Upper lobe of left lung (tissue), 6 donors: ENCODE results near the gene CBL. TPM values are rescaled to one million over a fixed set of nuclear protein-coding genes. Genes with fewer than 3 reads are reported as not detected.

Experiments
- ATAC-seq, 2 donors: fragments of 200-7000 bp; cut with Tn5 transposase; one replicate each; pipeline ENCODE4 v1.9.1; 2022; ENCODE audit warnings: mild to moderate bottlenecking in 2 of 2, moderate library complexity in 2 of 2; ENCODE audit not compliant: low FRiP score in 2 of 2
- DNase-seq, 2 donors: peaks; one replicate each; pipeline ENCODE4 v3.0.0-alpha.2; 2019 to 2020
- H3K27ac ChIP-seq, 4 donors: fragments of 200-600 bp; sonication (generic); one replicate each; pipeline ENCODE4 v1.5.1; 2016 to 2019
- H3K27me3 ChIP-seq, 4 donors: fragments of 200-600 bp; sonication (generic); one replicate each; pipeline ENCODE4 v1.5.1; 2017 to 2019
- H3K36me3 ChIP-seq, 4 donors: fragments of 200-600 bp; sonication (generic); one replicate each; pipeline ENCODE4 v1.5.1; 2016 to 2019
- H3K4me1 ChIP-seq, 4 donors: fragments of 200-600 bp; sonication (generic); one replicate each; pipeline ENCODE4 v1.5.1; 2018 to 2019
- H3K4me3 ChIP-seq, 4 donors: fragments of 200-600 bp; sonication (generic); one replicate each; pipeline ENCODE4 v1.5.1; 2017 to 2019; ENCODE audit warnings: mild to moderate bottlenecking in 2 of 4, moderate library complexity in 1 of 4
- H3K9me3 ChIP-seq, 4 donors: fragments of 200-600 bp; sonication (generic); one replicate each; pipeline ENCODE4 v1.5.1; 2018 to 2019
- EP300 ChIP-seq, 4 donors: sonication (generic); formaldehyde crosslinking; IDR thresholded peaks; one replicate each; pipeline ENCODE4 v1.5.1; 2017; ENCODE audit warnings: antibody characterized with exemption in 4 of 4, control low read depth in 2 of 4
- POLR2A ChIP-seq, 4 donors: fragments of 450-650 bp; IDR thresholded peaks; one replicate each; pipeline ENCODE4 v1.5.1; 2016 to 2017; ENCODE audit warnings: antibody characterized with exemption in 4 of 4, mild to moderate bottlenecking in 2 of 4
- POLR2AphosphoS5 ChIP-seq, 2 donors: sonication (generic); formaldehyde crosslinking; IDR thresholded peaks; one replicate each; pipeline ENCODE4 v1.5.1; 2017; ENCODE audit warnings: antibody characterized with exemption in 2 of 2
- WGBS, 2 donors: methylation state at CpG; one replicate each; pipeline ENCODE4 v1.1.5; 2017 to 2018; 5-methylcytosine and 5-hydroxymethylcytosine counted together
- total RNA-seq, 6 donors: library from RNA; depleted of rRNA in 4 of 6; stranded (reverse); fragments of >200 nt in 4 of 6; gene quantifications; one replicate each; pipeline versions ENCODE4 v1.1.0 to v1.2.1, GENCODE V29; 2016 to 2021
- TF ChIP-seq, protein P1 (sequence below), 6 experiments: fragments of 450-650 bp in 4 of 6; fragments of 200-600 bp in 2 of 6; sonication (generic) in 2 of 6; IDR thresholded peaks; one replicate each; pipeline ENCODE4 v1.5.1; 2016 to 2019; ENCODE audit warnings: antibody characterized with exemption in 6 of 6
- donor health status: DM: no; HTN: no; CAD: no; lungs with moderate emphysema.
- donor health status: DM: no; HTN: yes; CAD: no; lungs with severe emphysema.

The CBL gene
- total RNA-seq, 6 donors from 2014 or later: 15.4 to 32.2 (median 18.9) TPM

DNA sequence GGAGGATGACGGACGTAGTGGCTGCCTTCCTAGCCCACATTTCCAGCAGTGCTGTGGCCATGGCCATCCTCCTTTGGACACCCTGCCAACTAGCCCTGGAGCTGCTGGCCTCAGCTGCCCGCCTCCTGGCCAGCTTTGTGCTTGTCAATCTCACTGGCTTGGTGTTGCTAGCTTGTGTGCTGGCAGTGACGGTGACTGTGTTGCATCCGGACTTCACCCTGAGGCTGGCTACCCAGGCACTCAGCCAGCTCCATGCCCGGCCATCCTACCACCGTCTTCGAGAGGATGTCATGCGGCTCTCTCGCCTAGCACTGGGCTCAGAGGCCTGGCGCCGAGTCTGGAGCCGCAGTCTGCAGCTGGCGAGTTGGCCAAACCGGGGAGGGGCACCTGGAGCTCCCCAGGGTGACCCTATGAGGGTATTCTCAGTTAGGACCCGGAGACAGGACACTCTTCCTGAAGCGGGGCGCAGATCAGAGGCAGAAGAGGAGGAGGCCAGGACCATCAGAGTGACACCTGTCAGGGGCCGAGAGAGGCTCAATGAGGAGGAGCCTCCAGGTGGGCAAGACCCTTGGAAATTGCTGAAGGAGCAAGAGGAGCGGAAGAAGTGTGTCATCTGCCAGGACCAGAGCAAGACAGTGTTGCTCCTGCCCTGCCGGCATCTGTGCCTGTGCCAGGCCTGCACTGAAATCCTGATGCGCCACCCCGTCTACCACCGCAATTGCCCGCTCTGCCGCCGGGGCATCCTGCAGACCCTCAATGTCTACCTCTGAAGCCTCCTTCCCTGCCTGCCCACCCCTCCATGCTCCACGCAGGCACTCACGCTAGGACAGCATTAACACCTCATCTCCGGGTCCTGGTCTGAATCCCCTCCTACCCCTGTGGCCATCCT lies 129.8 kb downstream of the CBL start:
- peak in 1 of 2 donors; percentile 62 for DNase-seq
- H3K9me3 ChIP-seq: no peaks in the 10 kb centered on the region
- TF ChIP-seq POLR2AphosphoS5 (IDR thresholded peaks at IDR 0.05) (no peak), POLR2A (IDR thresholded peaks at IDR 0.05) (no peak), EP300 (IDR thresholded peaks at IDR 0.05) (no peak)
- TF ChIP-seq, protein P1, sequence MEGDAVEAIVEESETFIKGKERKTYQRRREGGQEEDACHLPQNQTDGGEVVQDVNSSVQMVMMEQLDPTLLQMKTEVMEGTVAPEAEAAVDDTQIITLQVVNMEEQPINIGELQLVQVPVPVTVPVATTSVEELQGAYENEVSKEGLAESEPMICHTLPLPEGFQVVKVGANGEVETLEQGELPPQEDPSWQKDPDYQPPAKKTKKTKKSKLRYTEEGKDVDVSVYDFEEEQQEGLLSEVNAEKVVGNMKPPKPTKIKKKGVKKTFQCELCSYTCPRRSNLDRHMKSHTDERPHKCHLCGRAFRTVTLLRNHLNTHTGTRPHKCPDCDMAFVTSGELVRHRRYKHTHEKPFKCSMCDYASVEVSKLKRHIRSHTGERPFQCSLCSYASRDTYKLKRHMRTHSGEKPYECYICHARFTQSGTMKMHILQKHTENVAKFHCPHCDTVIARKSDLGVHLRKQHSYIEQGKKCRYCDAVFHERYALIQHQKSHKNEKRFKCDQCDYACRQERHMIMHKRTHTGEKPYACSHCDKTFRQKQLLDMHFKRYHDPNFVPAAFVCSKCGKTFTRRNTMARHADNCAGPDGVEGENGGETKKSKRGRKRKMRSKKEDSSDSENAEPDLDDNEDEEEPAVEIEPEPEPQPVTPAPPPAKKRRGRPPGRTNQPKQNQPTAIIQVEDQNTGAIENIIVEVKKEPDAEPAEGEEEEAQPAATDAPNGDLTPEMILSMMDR (IDR thresholded peaks at IDR 0.05): no peak
- H3K4me3 ChIP-seq: peak overlapping the region in 1 of 4 donors; percentile 83
- no peak for ATAC-seq
- H3K36me3 ChIP-seq: peaks cover 0 to 6% (median 1%) of the 10 kb centered on the region in 4 donors
- peaks cover 40 to 70% (median 45%) of the 10 kb centered on the region in 4 donors for H3K4me1 ChIP-seq
- WGBS, 2 donors: 82 to 87% methylated on average over 27 to 30 of the region's 30 CpGs
- no peak overlapping the region for H3K27ac ChIP-seq
- peaks cover 0 to 17% (median 8%) of the 10 kb centered on the region in 4 donors for H3K27me3 ChIP-seq

DNA sequence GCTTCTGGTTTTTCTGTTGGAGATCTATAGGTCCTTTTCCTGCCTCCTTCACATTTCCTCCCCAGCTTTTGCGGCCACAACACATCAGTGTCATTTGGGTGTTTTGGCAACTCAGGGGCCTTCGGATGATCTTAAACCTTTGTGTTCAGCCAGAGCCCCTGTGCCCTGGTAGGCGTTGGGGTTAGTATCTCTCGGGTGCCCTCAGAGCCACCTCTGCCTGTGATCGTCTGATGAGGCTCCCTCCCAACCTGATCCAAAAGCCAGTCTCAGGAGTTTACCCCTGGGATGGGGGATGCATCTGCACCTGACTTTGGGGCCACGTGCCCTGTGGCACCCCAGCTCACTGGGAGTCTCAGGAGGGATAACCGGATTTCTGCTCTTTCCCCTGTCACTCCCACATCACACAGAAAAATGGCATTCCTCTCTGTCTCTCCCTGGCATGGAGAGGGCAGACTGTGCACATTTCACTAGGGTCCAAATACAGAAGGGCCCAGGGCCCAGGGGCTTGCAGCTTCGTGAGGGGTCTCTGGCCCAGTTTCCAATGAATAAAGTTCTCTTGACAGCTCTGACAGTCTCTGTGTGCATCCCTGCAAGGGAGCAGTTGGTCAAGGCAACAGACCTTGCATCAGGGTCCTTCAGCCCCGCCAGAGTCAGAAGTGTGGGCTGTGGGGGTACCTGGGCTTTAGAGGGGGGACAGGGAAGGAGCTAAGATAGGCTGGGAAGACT lies 130.8 kb downstream of the CBL start:
- H3K4me1 ChIP-seq: peaks cover 49 to 78% (median 55%) of the 10 kb centered on the region in 4 donors
- H3K27me3 ChIP-seq: peaks cover 0 to 17% (median 8%) of the 10 kb centered on the region in 4 donors
- peak overlapping the region in 1 of 4 donors; percentile 91 for H3K27ac ChIP-seq
- no peak overlapping the region for H3K4me3 ChIP-seq
- 85 to 87% methylated on average over 9 of the region's 9 CpGs for WGBS, 2 donors
- peaks cover 0 to 6% (median 1%) of the 10 kb centered on the region in 4 donors for H3K36me3 ChIP-seq
- TF ChIP-seq, protein P1 (IDR thresholded peaks at IDR 0.05): no peak
- TF ChIP-seq POLR2AphosphoS5 (IDR thresholded peaks at IDR 0.05): no peak
- no peak for TF ChIP-seq POLR2A (IDR thresholded peaks at IDR 0.05)
- no peak for TF ChIP-seq EP300 (IDR thresholded peaks at IDR 0.05)
- H3K9me3 ChIP-seq: no peaks in the 10 kb centered on the region
- no peak for DNase-seq
- no peak for ATAC-seq

DNA sequence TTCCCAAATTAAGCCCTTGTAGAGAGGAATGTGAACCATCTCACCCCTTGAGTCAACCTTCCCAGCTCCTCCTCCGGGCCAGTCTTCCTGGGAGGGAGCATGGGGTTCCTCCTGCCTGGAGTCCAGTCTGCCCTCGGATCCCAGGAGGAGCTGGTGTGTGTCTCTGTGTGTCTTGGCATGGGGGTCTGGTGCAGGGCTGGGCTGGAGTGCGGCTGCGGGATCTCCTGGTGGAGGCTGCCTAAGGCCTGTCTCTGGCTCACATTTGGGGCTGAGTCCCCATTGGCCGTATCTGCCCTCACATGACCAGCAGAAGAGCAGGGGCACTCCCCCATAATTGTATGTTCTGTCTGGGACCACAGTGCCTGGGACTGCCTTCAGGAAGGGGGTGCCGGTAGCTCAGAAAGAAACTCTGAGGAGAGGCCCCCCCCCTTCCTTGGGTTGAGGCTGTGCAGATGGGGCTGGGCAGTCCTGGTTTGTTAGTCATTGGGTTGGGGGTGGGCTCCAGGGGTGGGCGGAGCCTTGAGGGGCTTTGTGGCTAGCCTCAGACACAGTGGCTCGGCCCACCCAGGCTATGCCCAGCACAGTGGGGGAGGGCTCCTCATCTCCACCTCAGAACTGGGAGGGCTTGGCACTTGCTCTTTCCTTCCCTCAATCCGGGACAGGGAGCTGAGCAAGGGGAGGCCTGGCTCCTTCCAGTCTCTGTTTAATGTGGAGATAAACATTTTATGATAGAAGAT lies 131.6 kb downstream of the CBL start:
- H3K27ac ChIP-seq: peak overlapping the region in 3 of 4 donors; percentile 18 to 96 (median 91)
- peaks cover 49 to 77% (median 58%) of the 10 kb centered on the region in 4 donors for H3K4me1 ChIP-seq
- 51 to 57% methylated on average over 2 to 9 of the region's 9 CpGs for WGBS, 2 donors

More for the DNA sequence above, 131.6 kb downstream of the CBL start:
- peaks cover 0 to 6% (median 1%) of the 10 kb centered on the region in 4 donors for H3K36me3 ChIP-seq
- DNase-seq (peak in 1 of 2 donors; percentile 61), ATAC-seq (no peak)
- H3K4me3 ChIP-seq: no peak overlapping the region
- H3K9me3 ChIP-seq: no peaks in the 10 kb centered on the region
- peak in 1 of 2 donors; percentile 23 for TF ChIP-seq POLR2AphosphoS5 (IDR thresholded peaks at IDR 0.05)
- TF ChIP-seq EP300 (IDR thresholded peaks at IDR 0.05): no peak
- TF ChIP-seq POLR2A (IDR thresholded peaks at IDR 0.05): no peak
- TF ChIP-seq, protein P1 (IDR thresholded peaks at IDR 0.05): no peak
- peaks cover 0 to 17% (median 8%) of the 10 kb centered on the region in 4 donors for H3K27me3 ChIP-seq
